H1 (cell line): ENCODE results near the gene OXCT2. TPM values are rescaled to one million over a fixed set of nuclear protein-coding genes. Genes with fewer than 3 reads are reported as not detected.

Experiments used
- CTCF ChIA-PET: fragments of 300-600 bp; sonication (Branson Sonifier 250); formaldehyde crosslinking; loops from one replicate; lab custom pipeline; 2021; ENCODE audit not compliant: partially characterized antibody; lab: Charles Lee
- POLR2A ChIA-PET: fragments of 300-600 bp; sonication (Branson Sonifier 250); formaldehyde crosslinking; loops from one replicate; lab custom pipeline; 2021; ENCODE audit warnings: inconsistent platforms; ENCODE audit not compliant: partially characterized antibody; lab: Charles Lee
- DNase-seq, 2 experiments: peaks; one replicate each; pipeline versions ENCODE4 v3.0.0 to v3.0.0-alpha.2; 2010 to 2022; ENCODE audit warnings: low spot score in 2 of 2, low read depth in 1 of 2, mixed read lengths in 1 of 2
- FAIRE-seq: peaks from 2 replicates; lab custom pipeline; 2011; peaks lifted over from hg19 to GRCh38; lab: Jason Lieb, UNC
- H2AFZ ChIP-seq: 2 replicates; pipeline ENCODE4 v1.8.1; 2012; ENCODE audit warnings: low read length, inconsistent platforms
- H2AK5ac ChIP-seq: 2 replicates; pipeline ENCODE4 v1.6.1; 2013; ENCODE audit warnings: low read depth, low read length
- H2BK120ac ChIP-seq: replicated peaks from 2 replicates; pipeline ENCODE3; 2013; ENCODE audit warnings: low read depth, low read length, inconsistent platforms
- H2BK12ac ChIP-seq: 2 replicates; pipeline ENCODE4 v1.6.1; 2013; ENCODE audit warnings: low read depth, low read length
- H2BK15ac ChIP-seq: 2 replicates; pipeline ENCODE4 v1.6.1; 2013; ENCODE audit warnings: low read length
- H2BK20ac ChIP-seq: 2 replicates; pipeline ENCODE4 v1.6.1; 2013; ENCODE audit warnings: low read length
- H2BK5ac ChIP-seq: 2 replicates; pipeline ENCODE4 v1.6.1; 2013; ENCODE audit warnings: low read depth, low read length
- H3K14ac ChIP-seq: 2 replicates; pipeline ENCODE4 v1.6.1; 2013; ENCODE audit warnings: inconsistent platforms; ENCODE audit not compliant: insufficient read length
- H3K18ac ChIP-seq: 2 replicates; pipeline ENCODE4 v1.6.1; 2013; ENCODE audit warnings: low read length; ENCODE audit errors: extremely low read depth
- H3K23ac ChIP-seq: 2 replicates; pipeline ENCODE4 v1.6.1; 2013; ENCODE audit warnings: inconsistent platforms; ENCODE audit not compliant: insufficient read length
- H3K23me2 ChIP-seq: 2 replicates; pipeline ENCODE4 v1.6.1; 2013; ENCODE audit warnings: low read depth, low read length
- H3K27ac ChIP-seq: 2 replicates; pipeline ENCODE4 v1.6.1; 2011; ENCODE audit warnings: low read depth, low read length, inconsistent platforms
- H3K27me3 ChIP-seq, 4 experiments: replicated peaks in 1 of 4; 1 replicate in 1 of 4; 2 replicates in 3 of 4; pipeline versions ENCODE4 v1.6.1 to v1.8.1; 2011 to 2013; ENCODE audit warnings: low read length in 3 of 4, mild to moderate bottlenecking in 3 of 4, inconsistent platforms in 2 of 4, mixed read lengths in 2 of 4, moderate library complexity in 1 of 4; ENCODE audit not compliant: control insufficient read depth in 3 of 4, insufficient read depth in 3 of 4; ENCODE audit errors: extremely low read depth in 1 of 4
- H3K36me3 ChIP-seq, 4 experiments: 2 replicates each; pipeline versions ENCODE4 v1.6.1 to v1.8.1; 2011 to 2013; ENCODE audit warnings: mild to moderate bottlenecking in 4 of 4, low read length in 3 of 4, moderate library complexity in 2 of 4, control low read depth in 1 of 4, inconsistent platforms in 1 of 4; ENCODE audit not compliant: insufficient read depth in 4 of 4, control insufficient read depth in 2 of 4
- H3K4ac ChIP-seq: replicated peaks from 2 replicates; pipeline ENCODE3; 2013; ENCODE audit warnings: low read length, low read depth, mixed read lengths, inconsistent platforms; ENCODE audit not compliant: insufficient read length
- H3K4me1 ChIP-seq, 4 experiments: replicated peaks in 1 of 4; 1 replicate in 1 of 4; 2 replicates in 3 of 4; pipeline versions ENCODE4 v1.6.1 to v1.8.1; 2011 to 2013; ENCODE audit warnings: low read length in 3 of 4, inconsistent platforms in 2 of 4, mixed read lengths in 1 of 4; ENCODE audit not compliant: insufficient read depth in 4 of 4, control insufficient read depth in 3 of 4
- H3K4me2 ChIP-seq, 2 experiments: 2 replicates each; pipeline versions ENCODE4 v1.6.1 to v1.8.1; 2011 to 2013; ENCODE audit warnings: low read depth in 2 of 2, low read length in 2 of 2, control low read depth in 1 of 2, inconsistent platforms in 1 of 2, mild to moderate bottlenecking in 1 of 2; ENCODE audit not compliant: insufficient read depth in 1 of 2
- H3K4me3 ChIP-seq, 4 experiments: fragments of 200-600, 300-600 bp in 1 of 4; sonication (generic), shearing (Covaris generic), sonication (Bioruptor Twin) in 1 of 4; 2 replicates each; pipeline versions ENCODE4 v1.5.1 to v1.8.1; 2011 to 2016; ENCODE audit warnings: low read length in 4 of 4, low read depth in 3 of 4, control low read depth in 2 of 4, inconsistent platforms in 2 of 4, mild to moderate bottlenecking in 2 of 4, mixed read lengths in 1 of 4, moderate library complexity in 1 of 4; ENCODE audit not compliant: insufficient read depth in 2 of 4; ENCODE audit errors: extremely low read depth in 1 of 4
- H3K56ac ChIP-seq: replicated peaks from 2 replicates; pipeline ENCODE3; 2013; ENCODE audit warnings: low read depth, mild to moderate bottlenecking, mixed read lengths, low read length, inconsistent platforms; ENCODE audit not compliant: insufficient read length
- H3K79me1 ChIP-seq: 2 replicates; pipeline ENCODE4 v1.6.1; 2013; ENCODE audit warnings: low read depth, low read length, control low read depth
- H3K79me2 ChIP-seq, 2 experiments: 2 replicates each; pipeline versions ENCODE4 v1.6.1 to v1.8.1; 2012 to 2013; ENCODE audit warnings: low read length in 2 of 2, mild to moderate bottlenecking in 2 of 2, inconsistent platforms in 1 of 2; ENCODE audit not compliant: insufficient read depth in 2 of 2, control insufficient read depth in 1 of 2
- H3K9ac ChIP-seq, 4 experiments: replicated peaks in 1 of 4; 1 replicate in 1 of 4; 2 replicates in 3 of 4; pipeline versions ENCODE4 v1.6.1 to v1.8.1; 2011 to 2013; ENCODE audit warnings: low read depth in 3 of 4, low read length in 3 of 4, control low read depth in 2 of 4, mild to moderate bottlenecking in 2 of 4, moderate library complexity in 2 of 4, inconsistent platforms in 1 of 4; ENCODE audit errors: extremely low read depth in 1 of 4
- H3K9me3 ChIP-seq, 2 experiments: 2 replicates each; pipeline versions ENCODE4 v1.6.1 to v1.8.1; 2012 to 2013; ENCODE audit warnings: mild to moderate bottlenecking in 2 of 2, moderate library complexity in 2 of 2, control low read depth in 1 of 2, inconsistent platforms in 1 of 2, low read depth in 1 of 2, low read length in 1 of 2, mixed read lengths in 1 of 2; ENCODE audit not compliant: insufficient read depth in 2 of 2
- H4K20me1 ChIP-seq, 2 experiments: replicated peaks in 1 of 2; 2 replicates each; pipeline versions ENCODE3 to v1.8.1; 2011 to 2013; ENCODE audit warnings: inconsistent platforms in 2 of 2, low read length in 2 of 2, mild to moderate bottlenecking in 1 of 2; ENCODE audit not compliant: insufficient read depth in 2 of 2, control insufficient read depth in 1 of 2
- H4K5ac ChIP-seq: 2 replicates; pipeline ENCODE4 v1.6.1; 2013; ENCODE audit warnings: low read length, low read depth, mixed read lengths, inconsistent platforms; ENCODE audit not compliant: insufficient read length
- H4K8ac ChIP-seq: 2 replicates; pipeline ENCODE4 v1.8.0; 2013; ENCODE audit warnings: mild to moderate bottlenecking, moderate library complexity, low read length, inconsistent platforms; ENCODE audit not compliant: insufficient read depth; ENCODE audit errors: extremely low read depth
- H4K91ac ChIP-seq: replicated peaks from 2 replicates; pipeline ENCODE3; 2013; ENCODE audit warnings: low read length, mixed read lengths, inconsistent platforms; ENCODE audit not compliant: insufficient read length
- BACH1 ChIP-seq: IDR thresholded peaks from 2 replicates; pipeline ENCODE4 v1.6.1; 2012; ENCODE audit warnings: low read length, improper control_type of control experiment
- CBX5 ChIP-seq: fragments of 300-800, 300-1000 bp; sonication (generic); IDR thresholded peaks from 2 replicates; pipeline ENCODE4 v1.7.1; 2016; ENCODE audit warnings: antibody characterized with exemption, low read length, low read depth
- CEBPB ChIP-seq: IDR thresholded peaks from 2 replicates; pipeline ENCODE4 v1.6.1; 2012; ENCODE audit warnings: low read depth, low read length
- FOSL1 ChIP-seq: IDR thresholded peaks from 2 replicates; pipeline ENCODE4 v1.6.1; 2011; ENCODE audit warnings: mild to moderate bottlenecking, low read depth, low read length, moderate library complexity; ENCODE audit not compliant: insufficient read depth
- HDAC2 ChIP-seq, 2 experiments: fragments of 300-600 bp in 1 of 2; sonication (generic) in 1 of 2; IDR thresholded peaks; 2 replicates each; pipeline ENCODE4 v1.6.1; 2011 to 2012; ENCODE audit warnings: low read depth in 2 of 2, low read length in 2 of 2, mild to moderate bottlenecking in 2 of 2, moderate library complexity in 2 of 2, borderline replicate concordance in 1 of 2, inconsistent platforms in 1 of 2
- JUN ChIP-seq: IDR thresholded peaks from 2 replicates; pipeline ENCODE4 v1.6.1; 2011; ENCODE audit warnings: low read depth, mild to moderate bottlenecking, improper control_type of control experiment, low read length
- KDM1A ChIP-seq: fragments of 200-600, 300-600 bp; sonication (generic); IDR thresholded peaks from 2 replicates; pipeline ENCODE4 v1.7.1; 2016; ENCODE audit warnings: mild to moderate bottlenecking, low read length, borderline replicate concordance
- MAX ChIP-seq: IDR thresholded peaks from 2 replicates; pipeline ENCODE4 v1.6.1; 2012; ENCODE audit warnings: inconsistent platforms
- POLR2AphosphoS5 ChIP-seq: IDR thresholded peaks from 2 replicates; pipeline ENCODE4 v1.6.1; 2011; ENCODE audit warnings: low read depth, low read length
- RNF2 ChIP-seq: fragments of 200-900, 300-1000 bp; sonication (generic); IDR thresholded peaks from 2 replicates; pipeline ENCODE4 v1.7.1; 2016; ENCODE audit warnings: borderline replicate concordance, low read depth, mild to moderate bottlenecking, antibody characterized with exemption, low read length; ENCODE audit not compliant: poor library complexity, severe bottlenecking; ENCODE audit errors: missing control alignments
- SIRT6 ChIP-seq: IDR thresholded peaks from one replicate; pipeline ENCODE4 v1.7.1; 2012; ENCODE audit warnings: low read length, inconsistent platforms
- SRF ChIP-seq: IDR thresholded peaks from 2 replicates; pipeline ENCODE4 v1.6.1; 2011; ENCODE audit warnings: mild to moderate bottlenecking, low read depth, low read length, moderate library complexity
- TAF7 ChIP-seq: optimal IDR thresholded peaks from 2 replicates; pipeline ENCODE3; 2011; ENCODE audit warnings: low read depth, mild to moderate bottlenecking, inconsistent platforms, low read length, moderate library complexity, borderline replicate concordance
- WGBS, 2 experiments: shearing (Covaris generic) in 1 of 2; methylation state at CpG; one replicate each; pipeline versions ENCODE4 v1.1.6 to v1.1.7; 2013 to 2015; ENCODE audit warnings: low lambda C conversion rate in 2 of 2, mixed read lengths in 2 of 2, inconsistent platforms in 1 of 2, low coverage in 1 of 2, missing lambda C conversion rate in 1 of 2; ENCODE audit not compliant: insufficient replicate concordance in 2 of 2, insufficient coverage in 1 of 2, insufficient read length in 1 of 2; ENCODE audit errors: extremely low coverage in 1 of 2, missing lambda C conversion rate in 1 of 2; 5-methylcytosine and 5-hydroxymethylcytosine counted together
- polyA plus RNA-seq, 7 experiments: library from polyadenylated mRNA; depleted of rRNA in 3 of 7; stranded (reverse) in 5 of 7; unstranded in 2 of 7; fragments of >200 nt in 5 of 7; fragments of 200-250 nt in 2 of 7; gene quantifications; 1 replicate in 5 of 7; 2 replicates in 1 of 7; 4 replicates in 1 of 7; pipeline versions ENCODE4 v1.2.1 to v1.2.3, GENCODE V29; 2011 to 2013; ENCODE audit warnings: missing spikeins in 2 of 7, mixed read lengths in 2 of 7
- total RNA-seq: library from RNA; stranded (reverse); fragmentation: NEBNext Ultra II Directional; extraction: Animal tissue kit (Norgen Biotek cat#: 25700); gene quantifications from 2 replicates; pipeline ENCODE4 v1.2.1, GENCODE V29; 2021

Gene OXCT2
- total and polyA plus RNA-seq, 2 of the 8 experiments (the other 6 are each of a cell fraction or from before 2014, with no cell fraction given), result 2.6 to 2.9 TPM

- no peak overlapping the region for H3K23ac ChIP-seq
- peaks cover 2 to 10% of the 10 kb centered on the region in 2 experiments for H4K20me1 ChIP-seq
- H3K36me3 ChIP-seq, result no peaks in the 10 kb centered on the region
- H2BK120ac ChIP-seq, result no peak overlapping the region
- H2BK12ac ChIP-seq, result no peak overlapping the region
- H2AFZ ChIP-seq, result no peak overlapping the region
- no peaks in the 10 kb centered on the region for H3K79me2 ChIP-seq
- no peak overlapping the region for H3K4ac ChIP-seq
- H3K27ac ChIP-seq, result no peak overlapping the region
- H2BK20ac ChIP-seq, result no peak overlapping the region
- H3K9me3 ChIP-seq, result no peaks in the 10 kb centered on the region
- no peaks in the 10 kb centered on the region for H3K23me2 ChIP-seq
- H3K4me1 ChIP-seq, result no peaks in the 10 kb centered on the region
- ChIA-PET POLR2A (no interaction called here), CTCF (interaction anchor here (0.6 to 7.8 kb wide), 10 partner anchors 8 to 113 kb away, joined by 3 to 72 read pairs (median 4); partner anchors contain the start of gene NT5C1A)
- H4K8ac ChIP-seq, result no peak overlapping the region
- H3K14ac ChIP-seq, result no peak overlapping the region
- H3K4me2 ChIP-seq, result no peak overlapping the region
- FAIRE-seq, result no peak
- H4K5ac ChIP-seq, result no peak overlapping the region
- H3K27me3 ChIP-seq, result peaks cover 13 to 57% (median 37%) of the 10 kb centered on the region in 4 experiments
- no peak overlapping the region for H3K4me3 ChIP-seq
- WGBS, 2 experiments, result 43% methylated on average over 2 of the region's 2 CpGs; no CpG with 5 or more reads in 1 of the 2 experiments
- no peak overlapping the region for H2BK5ac ChIP-seq
- no peak overlapping the region for H3K18ac ChIP-seq
- DNase-seq, result no peak
- no peak overlapping the region for H3K9ac ChIP-seq
- no peak overlapping the region for H2BK15ac ChIP-seq
- H2AK5ac ChIP-seq, result no peak overlapping the region
- H3K79me1 ChIP-seq, result no peaks in the 10 kb centered on the region
- H4K91ac ChIP-seq, result no peak overlapping the region
- H3K56ac ChIP-seq, result no peak overlapping the region
- TF ChIP-seq SRF (no peak), BACH1 (no peak), CEBPB (no peak), JUN (no peak), TAF7 (no peak), KDM1A (no peak), MAX (no peak), FOSL1 (no peak), HDAC2 (IDR thresholded peaks at IDR 0.05; ENCODE audit: borderline replicate concordance in 1 of 2, low read depth in 2 of 2, low read length in 2 of 2) (no peak), POLR2AphosphoS5 (no peak), SIRT6 (no peak), RNF2 (no peak), CBX5 (no peak)
Observed at GRCh38 chr1:39722495-39722894, 48.7 kb downstream of the OXCT2 start.
